ENCODE measurements around the gene UCKL1. TPM values are rescaled to one million over a fixed set of nuclear protein-coding genes. Genes with fewer than 3 reads are reported as not detected.
"Not testable (repeated sequence)": the region's sequence is repeated elsewhere in the genome, so short reads cannot be mapped to it uniquely, and the experiment has no call there.

The UCKL1 gene
- total RNA-seq, 1 experiment from 2014 or later: 55.1 TPM

DNA sequence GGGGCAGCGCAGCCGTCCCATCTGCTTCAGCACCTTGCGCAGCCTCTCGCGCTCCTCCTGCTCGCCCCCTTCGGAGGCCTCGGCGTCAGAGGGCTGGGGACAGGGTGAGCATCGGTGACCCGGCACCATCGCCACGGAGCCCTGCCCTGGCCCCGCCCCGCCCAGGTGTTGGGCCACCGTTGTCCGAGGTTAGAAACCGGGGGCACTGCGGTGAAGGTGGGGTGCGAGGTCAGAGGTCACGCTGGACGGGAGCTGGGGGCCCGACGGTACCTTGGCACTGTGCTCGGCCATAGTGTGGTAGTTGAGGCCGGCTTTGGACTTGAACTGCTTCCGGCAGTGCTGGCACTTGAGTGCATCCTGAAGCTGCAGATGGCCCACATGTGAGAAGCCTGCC is 7.1 kb upstream of the UCKL1 start:
- no peak overlapping the region for H3K4me3 ChIP-seq
- ChIA-PET POLR2A (ENCODE audit: unreplicated experiment) (no interaction called here), CTCF (no interaction called here)
- no peak overlapping the region for H3K4me2 ChIP-seq
- H3K27ac ChIP-seq: no peak overlapping the region
- peaks cover 8% of the 10 kb centered on the region; the same call in 1 of the 2 replicates for H3F3A ChIP-seq (ENCODE audit: insufficient read depth, low read depth)
- peaks cover 4% of the 10 kb centered on the region; the same call in 1 of the 2 replicates for H3K4me1 ChIP-seq (replicated peaks; ENCODE audit: insufficient read depth)
- no peaks in the 10 kb centered on the region for H3K9me3 ChIP-seq (ENCODE audit: insufficient read depth, low read depth)
- H3K79me2 ChIP-seq (ENCODE audit: low read depth): peaks cover 10% of the 10 kb centered on the region
- H3K36me3 ChIP-seq (ENCODE audit: low read depth): peaks cover 11% of the 10 kb centered on the region; the same call in 1 of the 2 replicates
- H3K27me3 ChIP-seq (ENCODE audit: insufficient read depth, low read depth): no peaks in the 10 kb centered on the region
- intact Hi-C loops (cut with micrococcal nuclease; ENCODE audit: unreplicated experiment): no loop called here
- no peaks in the 10 kb centered on the region for H4K20me1 ChIP-seq (ENCODE audit: insufficient read depth)
- H3K9me2 ChIP-seq (ENCODE audit: insufficient read depth): no peaks in the 10 kb centered on the region
- no peak overlapping the region for H2AFZ ChIP-seq
- no peak for DNase-seq
- TF ChIP-seq, protein P1, sequence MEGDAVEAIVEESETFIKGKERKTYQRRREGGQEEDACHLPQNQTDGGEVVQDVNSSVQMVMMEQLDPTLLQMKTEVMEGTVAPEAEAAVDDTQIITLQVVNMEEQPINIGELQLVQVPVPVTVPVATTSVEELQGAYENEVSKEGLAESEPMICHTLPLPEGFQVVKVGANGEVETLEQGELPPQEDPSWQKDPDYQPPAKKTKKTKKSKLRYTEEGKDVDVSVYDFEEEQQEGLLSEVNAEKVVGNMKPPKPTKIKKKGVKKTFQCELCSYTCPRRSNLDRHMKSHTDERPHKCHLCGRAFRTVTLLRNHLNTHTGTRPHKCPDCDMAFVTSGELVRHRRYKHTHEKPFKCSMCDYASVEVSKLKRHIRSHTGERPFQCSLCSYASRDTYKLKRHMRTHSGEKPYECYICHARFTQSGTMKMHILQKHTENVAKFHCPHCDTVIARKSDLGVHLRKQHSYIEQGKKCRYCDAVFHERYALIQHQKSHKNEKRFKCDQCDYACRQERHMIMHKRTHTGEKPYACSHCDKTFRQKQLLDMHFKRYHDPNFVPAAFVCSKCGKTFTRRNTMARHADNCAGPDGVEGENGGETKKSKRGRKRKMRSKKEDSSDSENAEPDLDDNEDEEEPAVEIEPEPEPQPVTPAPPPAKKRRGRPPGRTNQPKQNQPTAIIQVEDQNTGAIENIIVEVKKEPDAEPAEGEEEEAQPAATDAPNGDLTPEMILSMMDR (conservative IDR thresholded peaks at IDR 0.05): no peak
- TF ChIP-seq EZH2 (IDR thresholded peaks at IDR 0.05; ENCODE audit: low read depth): no peak
- no TSS peak for BruUV-seq (replicated peaks)

DNA sequence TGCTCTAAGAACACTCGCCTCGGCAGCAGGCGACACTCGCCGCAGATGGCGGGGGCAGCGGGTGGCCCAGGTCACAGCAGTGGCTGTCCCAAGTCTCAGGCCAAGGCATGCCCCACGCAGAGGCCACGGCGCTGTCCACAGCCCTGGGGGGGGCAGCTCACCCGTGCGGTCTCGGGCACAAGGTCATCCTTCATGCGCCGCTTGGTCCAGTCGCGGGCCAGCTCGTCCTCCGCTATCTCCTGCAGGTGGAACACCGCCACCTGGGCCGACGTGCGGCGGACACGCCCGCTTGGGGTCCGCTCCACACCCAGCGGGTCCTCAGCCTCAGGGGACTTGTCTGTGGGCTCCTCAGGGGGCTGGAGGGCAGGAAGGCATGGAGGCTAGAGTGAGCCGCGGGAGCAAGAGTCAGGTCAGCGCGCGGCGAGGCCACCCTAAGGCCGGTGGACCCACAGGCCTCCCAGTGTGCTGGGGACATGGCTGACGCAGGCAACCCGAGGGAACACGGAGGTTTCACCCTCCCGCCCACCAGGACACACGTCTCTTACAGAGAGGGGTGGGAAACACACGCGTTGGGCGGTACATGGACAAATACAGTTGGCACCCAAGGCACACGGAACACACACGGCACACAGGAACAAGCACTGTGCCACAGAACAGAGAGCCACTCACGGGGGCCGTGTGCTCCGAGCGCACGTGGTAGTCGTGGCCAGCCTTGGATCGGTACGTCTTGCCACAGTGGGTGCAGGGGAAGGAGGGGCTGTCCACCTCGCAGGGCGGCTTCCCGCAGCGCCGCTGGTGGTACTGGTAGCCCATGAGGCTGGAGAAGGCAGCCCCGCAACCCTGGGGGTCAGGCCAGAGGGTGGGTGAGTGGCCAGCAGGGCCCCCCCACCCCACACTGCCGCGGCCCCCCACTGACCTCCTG is 6.5 kb upstream of the UCKL1 start:
- Histone ChIP-seq H3K9me2 (ENCODE audit: insufficient read depth) (no peaks in the 10 kb centered on the region), H3K79me2 (ENCODE audit: low read depth) (peaks cover 4% of the 10 kb centered on the region), H3K9me3 (ENCODE audit: insufficient read depth, low read depth) (no peaks in the 10 kb centered on the region), H3K4me2 (no peak overlapping the region), H4K20me1 (ENCODE audit: insufficient read depth) (no peaks in the 10 kb centered on the region), H3K36me3 (ENCODE audit: low read depth) (peaks cover 11% of the 10 kb centered on the region; the same call in 1 of the 2 replicates), H3K4me3 (no peak overlapping the region), H3K27me3 (ENCODE audit: insufficient read depth, low read depth) (no peaks in the 10 kb centered on the region), H3K4me1 (replicated peaks; ENCODE audit: insufficient read depth) (peaks cover 8% of the 10 kb centered on the region; the same call in 1 of the 2 replicates), H3F3A (ENCODE audit: insufficient read depth, low read depth) (peaks cover 14% of the 10 kb centered on the region; the same call in 1 of the 2 replicates), H3K27ac (no peak overlapping the region), H2AFZ (no peak overlapping the region)
- POLR2A ChIA-PET (ENCODE audit: unreplicated experiment): no interaction called here
- no TSS peak for BruUV-seq (replicated peaks)
- DNase-seq: no peak
- CTCF ChIA-PET: no interaction called here
- TF ChIP-seq, protein P1 (conservative IDR thresholded peaks at IDR 0.05): no peak
- intact Hi-C loops (cut with micrococcal nuclease; ENCODE audit: unreplicated experiment): no loop called here

DNA sequence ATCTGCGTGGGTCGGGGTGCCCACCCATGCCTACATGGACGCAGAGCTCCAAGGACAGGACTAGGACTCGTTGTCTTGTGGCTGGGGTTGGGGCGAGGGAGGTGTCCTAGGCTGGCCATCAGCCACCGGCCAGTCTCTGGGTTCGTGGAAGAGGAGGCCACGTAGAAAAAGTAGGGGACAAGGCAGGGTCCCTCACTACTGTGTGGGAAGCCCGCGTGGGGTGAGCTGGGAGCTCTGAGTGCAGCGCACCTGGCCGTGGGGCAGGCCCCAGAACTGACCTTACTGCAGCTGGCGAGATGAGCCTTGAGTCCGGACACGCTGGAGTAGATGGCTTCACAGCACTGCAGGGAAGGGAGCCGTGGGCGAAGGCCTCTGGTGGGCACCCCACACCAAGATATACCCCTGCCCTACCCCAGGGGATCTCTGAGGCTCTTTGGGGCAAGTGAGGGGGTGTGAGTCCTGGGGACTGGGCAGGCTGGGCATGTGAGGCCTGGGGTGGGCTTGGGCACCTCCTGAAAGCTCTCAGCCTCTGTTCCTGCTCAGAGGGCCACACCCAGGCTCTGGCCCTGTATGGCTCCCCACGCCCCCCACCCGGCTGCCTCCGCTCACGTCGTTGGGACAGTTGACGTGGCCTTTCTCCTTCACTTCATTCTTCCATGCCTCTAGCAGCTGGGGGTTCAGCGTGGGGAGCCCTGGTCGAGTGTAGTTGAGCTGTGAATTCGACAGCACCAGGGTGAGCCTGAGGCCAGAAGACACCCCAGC is 5.6 kb upstream of the UCKL1 start:
- Histone ChIP-seq H3K4me2 (no peak overlapping the region), H3K27ac (no peak overlapping the region), H3K36me3 (ENCODE audit: low read depth) (peaks cover 10% of the 10 kb centered on the region; the same call in 1 of the 2 replicates), H2AFZ (no peak overlapping the region), H3K4me1 (replicated peaks; ENCODE audit: insufficient read depth) (peaks cover 12% of the 10 kb centered on the region; the same call in 1 of the 2 replicates), H3K79me2 (ENCODE audit: low read depth) (no peaks in the 10 kb centered on the region), H3K9me3 (ENCODE audit: insufficient read depth, low read depth) (no peaks in the 10 kb centered on the region), H4K20me1 (ENCODE audit: insufficient read depth) (no peaks in the 10 kb centered on the region), H3K9me2 (ENCODE audit: insufficient read depth) (no peaks in the 10 kb centered on the region), H3K27me3 (ENCODE audit: insufficient read depth, low read depth) (no peaks in the 10 kb centered on the region), H3K4me3 (no peak overlapping the region), H3F3A (ENCODE audit: insufficient read depth, low read depth) (peaks cover 14% of the 10 kb centered on the region; the same call in 1 of the 2 replicates)
- no peak for TF ChIP-seq EZH2 (IDR thresholded peaks at IDR 0.05; ENCODE audit: low read depth)
- TF ChIP-seq, protein P1 (conservative IDR thresholded peaks at IDR 0.05): no peak
- BruUV-seq (replicated peaks): no TSS peak
- intact Hi-C loops (cut with micrococcal nuclease; ENCODE audit: unreplicated experiment): no loop called here
- POLR2A ChIA-PET (ENCODE audit: unreplicated experiment): no interaction called here
- DNase-seq: no peak
- CTCF ChIA-PET: no interaction called here

DNA sequence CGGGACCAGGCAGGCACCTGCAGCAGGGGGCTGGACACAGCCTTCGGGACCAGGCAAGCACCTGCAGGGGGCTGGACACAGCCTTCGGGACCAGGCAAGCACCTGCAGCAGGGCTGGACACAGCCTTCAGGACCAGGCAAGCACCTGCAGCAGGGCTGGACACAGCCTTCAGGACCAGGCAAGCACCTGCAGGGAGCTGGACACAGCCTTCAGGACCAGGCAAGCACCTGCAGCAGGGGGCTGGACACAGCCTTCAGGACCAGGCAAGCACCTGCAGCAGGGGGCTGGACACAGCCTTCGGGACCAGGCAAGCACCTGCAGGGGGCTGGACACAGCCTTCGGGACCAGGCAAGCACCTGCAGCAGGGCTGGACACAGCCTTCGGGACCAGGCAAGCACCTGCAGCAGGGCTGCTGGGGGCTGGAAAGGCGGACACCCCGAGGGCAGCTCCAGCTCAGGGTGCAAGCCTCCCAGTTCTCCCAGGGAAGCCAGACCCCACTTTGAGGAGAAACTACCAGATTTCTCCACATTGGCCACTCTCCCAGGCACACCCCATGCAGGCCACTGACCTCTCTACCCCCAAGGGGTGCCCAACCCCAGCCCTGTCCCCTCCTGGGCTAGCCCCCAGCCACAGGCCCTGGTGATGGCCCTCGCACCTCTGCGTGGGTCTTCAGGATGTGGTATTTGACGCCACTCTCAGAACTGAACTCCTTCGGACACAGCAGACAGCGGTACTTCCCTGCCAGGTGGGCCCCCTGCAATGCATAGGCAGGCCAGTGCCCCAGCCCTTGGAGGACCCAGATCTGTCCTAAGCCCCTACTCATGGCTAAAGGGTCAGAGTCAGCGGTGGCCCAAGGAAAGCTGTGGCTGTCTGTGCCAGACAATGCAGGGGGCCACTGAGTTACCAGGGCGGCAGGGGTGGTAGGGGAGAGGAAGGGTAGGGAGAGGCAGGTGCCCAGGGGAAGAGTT is 4.7 kb upstream of the UCKL1 start:
- H3K79me2 ChIP-seq (ENCODE audit: low read depth); H3K36me3 ChIP-seq (ENCODE audit: low read depth); CTCF ChIA-PET; H3K4me3 ChIP-seq; H3K27ac ChIP-seq; H3K9me2 ChIP-seq (ENCODE audit: insufficient read depth); DNase-seq; H2AFZ ChIP-seq; POLR2A ChIA-PET (ENCODE audit: unreplicated experiment); H4K20me1 ChIP-seq (ENCODE audit: insufficient read depth); H3K4me2 ChIP-seq; H3K9me3 ChIP-seq (ENCODE audit: insufficient read depth, low read depth); H3K27me3 ChIP-seq (ENCODE audit: insufficient read depth, low read depth); intact Hi-C loops (cut with micrococcal nuclease; ENCODE audit: unreplicated experiment); BruUV-seq (replicated peaks): not testable (repeated sequence)
- H3F3A ChIP-seq (ENCODE audit: insufficient read depth, low read depth): peaks cover 14% of the 10 kb centered on the region; the same call in 1 of the 2 replicates
- H3K4me1 ChIP-seq (replicated peaks; ENCODE audit: insufficient read depth): peaks cover 12% of the 10 kb centered on the region; the same call in 1 of the 2 replicates

All from PC-9 (cell line).